GM12892 (cell line): Measurements from ENCODE around the gene NAA35.

ENCODE experiments used
- POLR2A ChIP-seq: IDR thresholded peaks from 2 replicates; pipeline ENCODE4 v1.6.1; 2011; ENCODE audit warnings: low read depth, low read length, control low read depth
- TAF1 ChIP-seq: IDR thresholded peaks from 2 replicates; pipeline ENCODE4 v1.6.1; 2011; ENCODE audit warnings: low read depth, mild to moderate bottlenecking, control low read depth, low read length, borderline replicate concordance

DNA sequence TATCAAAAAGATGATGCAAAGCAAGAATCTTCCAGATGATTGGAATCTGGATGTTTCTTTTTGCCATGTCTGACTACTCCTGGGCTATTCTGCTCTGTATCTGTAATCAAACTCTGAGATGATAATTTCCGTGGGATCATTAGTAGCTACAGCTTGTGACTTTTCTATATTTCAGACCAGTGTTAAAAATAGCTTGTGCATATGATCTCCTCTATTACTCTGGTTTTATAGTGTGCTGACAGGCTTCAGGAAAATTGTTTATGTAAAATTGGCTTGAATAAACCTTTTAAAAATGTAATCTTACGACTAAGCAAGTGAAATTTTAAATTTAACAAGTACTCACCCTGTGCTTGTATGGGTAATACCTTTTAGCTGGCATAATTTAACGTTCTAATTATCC, 40.4 kb downstream of the NAA35 start:
- TF ChIP-seq POLR2A, result no peak
- TF ChIP-seq TAF1, result no peak
